GM10248 (cell line): Measurements from ENCODE around the gene ADAMTS13.

Source experiments
- CTCF ChIA-PET: fragments of 300-600 bp; sonication (Branson Sonifier 250); formaldehyde crosslinking; extraction: SDS; loops from one replicate; lab custom pipeline; 2021; ENCODE audit warnings: antibody characterized with exemption; lab: Yijun Ruan, JAX
- POLR2A ChIA-PET: fragments of 350-650 bp; sonication (Branson Sonifier 250); formaldehyde crosslinking; extraction: SDS; loops from one replicate; lab custom pipeline; 2020; ENCODE audit warnings: antibody characterized with exemption; lab: Yijun Ruan, JAX
- DNase-seq: peaks from one replicate; pipeline ENCODE4 v3.0.0; 2012; ENCODE audit errors: extremely low spot score
- TF ChIP-seq, protein P1 (sequence below): IDR thresholded peaks from 2 replicates; pipeline ENCODE4 v1.5.1; 2012; ENCODE audit warnings: mild to moderate bottlenecking, low read depth; ENCODE audit errors: extremely low read depth, missing control alignments, control extremely low read depth

Gene ADAMTS13

DNA sequence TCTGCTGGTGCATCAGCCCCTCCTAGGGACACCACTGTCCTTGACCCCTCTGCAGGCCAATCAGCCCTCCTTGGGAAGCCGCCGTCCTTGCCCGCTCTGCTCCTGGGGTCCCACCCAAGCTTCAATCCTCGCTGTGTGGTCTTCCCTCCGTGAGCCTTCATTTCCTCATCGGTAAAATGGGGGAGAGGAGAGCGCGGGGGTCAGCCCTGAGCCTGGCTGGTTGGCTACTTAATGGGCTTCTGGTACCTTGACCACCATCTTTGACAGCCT, 69.4 kb downstream of the ADAMTS13 start:
- TF ChIP-seq, protein P1, sequence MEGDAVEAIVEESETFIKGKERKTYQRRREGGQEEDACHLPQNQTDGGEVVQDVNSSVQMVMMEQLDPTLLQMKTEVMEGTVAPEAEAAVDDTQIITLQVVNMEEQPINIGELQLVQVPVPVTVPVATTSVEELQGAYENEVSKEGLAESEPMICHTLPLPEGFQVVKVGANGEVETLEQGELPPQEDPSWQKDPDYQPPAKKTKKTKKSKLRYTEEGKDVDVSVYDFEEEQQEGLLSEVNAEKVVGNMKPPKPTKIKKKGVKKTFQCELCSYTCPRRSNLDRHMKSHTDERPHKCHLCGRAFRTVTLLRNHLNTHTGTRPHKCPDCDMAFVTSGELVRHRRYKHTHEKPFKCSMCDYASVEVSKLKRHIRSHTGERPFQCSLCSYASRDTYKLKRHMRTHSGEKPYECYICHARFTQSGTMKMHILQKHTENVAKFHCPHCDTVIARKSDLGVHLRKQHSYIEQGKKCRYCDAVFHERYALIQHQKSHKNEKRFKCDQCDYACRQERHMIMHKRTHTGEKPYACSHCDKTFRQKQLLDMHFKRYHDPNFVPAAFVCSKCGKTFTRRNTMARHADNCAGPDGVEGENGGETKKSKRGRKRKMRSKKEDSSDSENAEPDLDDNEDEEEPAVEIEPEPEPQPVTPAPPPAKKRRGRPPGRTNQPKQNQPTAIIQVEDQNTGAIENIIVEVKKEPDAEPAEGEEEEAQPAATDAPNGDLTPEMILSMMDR: no peak
- ChIA-PET POLR2A (no interaction called here), CTCF (interaction anchor here (1.1 kb wide), 1 partner anchor 120 kb away, joined by 3 read pairs; no protein-coding TSS in a partner anchor)
- no peak for DNase-seq

DNA sequence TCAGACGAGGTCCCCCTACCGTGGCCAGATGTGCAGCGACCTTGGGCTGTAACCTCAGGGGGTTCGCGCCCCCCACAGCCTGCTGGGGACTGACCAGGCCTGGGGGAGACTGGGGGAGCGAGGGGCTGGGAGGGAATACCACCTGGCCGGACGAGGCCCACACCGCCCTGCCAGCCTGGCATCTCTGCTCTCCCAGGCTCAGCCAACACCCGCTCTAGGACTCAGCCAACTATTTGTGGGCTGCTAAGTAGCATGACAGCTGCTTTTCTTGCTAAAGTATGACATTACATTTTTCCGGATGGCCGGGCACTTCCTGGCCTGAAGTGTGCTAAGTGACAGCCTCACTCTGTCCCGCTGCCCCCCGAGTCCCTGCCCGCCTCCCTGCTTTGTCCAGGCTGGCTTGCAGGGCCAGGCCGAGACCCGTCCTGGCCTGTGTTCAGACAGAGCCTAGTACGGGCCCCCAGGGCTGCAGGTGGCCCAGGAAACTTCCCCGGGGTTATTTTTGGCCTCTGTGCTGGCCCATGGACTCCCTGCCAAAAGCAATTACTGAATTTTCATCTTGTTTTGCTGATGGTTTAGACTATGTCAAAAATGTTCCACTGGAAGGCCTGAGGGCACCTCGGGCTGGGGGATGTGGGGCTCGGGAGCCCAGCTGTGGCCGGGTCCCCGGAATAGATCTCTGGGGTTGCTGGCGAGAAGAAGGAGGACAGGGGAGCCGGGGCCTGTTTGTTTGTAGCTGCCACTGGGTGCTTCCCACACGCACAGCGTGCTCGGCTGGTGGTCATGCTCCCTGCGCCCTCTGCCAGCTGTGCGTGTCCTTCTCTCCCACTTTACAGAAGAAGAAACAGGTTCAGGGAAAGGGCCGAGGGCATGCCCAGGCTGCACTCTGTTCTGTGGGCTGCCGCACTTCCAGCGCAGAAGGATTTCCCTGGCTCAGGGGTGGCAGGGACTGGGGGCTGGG, 70.2 kb downstream of the ADAMTS13 start:
- ChIA-PET POLR2A (no interaction called here), CTCF (no interaction called here)
- DNase-seq: no peak
- TF ChIP-seq, protein P1: no peak

GRCh38 chr9:133493428-133493827, 71.3 kb downstream of the ADAMTS13 start:
- DNase-seq: no peak
- TF ChIP-seq, protein P1: no peak
- CTCF ChIA-PET: no interaction called here
- POLR2A ChIA-PET: no interaction called here

GRCh38 chr9:133493845-133494540, 71.8 kb downstream of the ADAMTS13 start:
- TF ChIP-seq, protein P1: no peak
- ChIA-PET POLR2A (no interaction called here), CTCF (no interaction called here)
- no peak for DNase-seq

DNA sequence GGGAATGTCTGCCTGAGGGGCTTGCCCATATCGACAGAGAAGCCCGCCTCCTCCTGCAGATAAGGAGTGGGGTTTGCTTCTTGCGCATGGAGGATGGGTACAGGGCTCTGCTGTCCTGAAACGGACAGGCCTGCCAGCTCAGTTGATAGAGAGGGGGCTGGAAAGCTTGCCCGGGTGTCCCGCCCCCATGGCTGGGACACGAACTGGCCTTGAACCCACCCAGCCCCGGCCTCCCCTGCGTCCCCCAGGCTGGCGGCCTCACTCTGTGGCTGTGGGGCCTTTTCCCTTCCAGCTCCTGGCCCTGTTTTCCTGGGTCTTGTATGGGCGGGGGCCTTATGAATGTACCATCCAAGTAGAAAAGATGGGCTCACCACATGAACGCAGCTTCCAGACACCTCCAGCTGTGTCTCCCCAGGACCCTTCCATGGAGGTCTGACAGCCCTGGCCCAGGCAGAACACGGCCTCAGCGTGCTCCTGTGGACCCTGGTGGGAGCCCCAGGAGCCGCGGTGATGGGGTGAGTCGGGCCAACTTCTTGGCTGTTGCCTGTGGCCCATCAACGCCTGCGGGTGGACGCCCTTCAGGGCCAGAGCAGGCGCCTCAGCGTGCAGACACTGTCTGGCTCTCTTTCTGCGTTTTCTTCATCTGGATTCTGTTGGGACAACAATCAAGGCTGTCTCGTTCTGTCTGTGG, 72.6 kb downstream of the ADAMTS13 start:
- DNase-seq: no peak
- POLR2A ChIA-PET: no interaction called here
- TF ChIP-seq, protein P1: no peak
- CTCF ChIA-PET: interaction anchor here (1.1 to 1.7 kb wide), 4 partner anchors 8 to 309 kb away, joined by 3 to 9 read pairs (median 5); partner anchors contain the start of gene SLC2A6
